GM19240 (cell line): ENCODE results near the gene WIPF1.

ENCODE experiments used
- DNase-seq: peaks from one replicate; pipeline ENCODE4 v3.0.0; 2011; ENCODE audit warnings: low spot score; ENCODE audit not compliant: insufficient read length

Gene WIPF1

DNA sequence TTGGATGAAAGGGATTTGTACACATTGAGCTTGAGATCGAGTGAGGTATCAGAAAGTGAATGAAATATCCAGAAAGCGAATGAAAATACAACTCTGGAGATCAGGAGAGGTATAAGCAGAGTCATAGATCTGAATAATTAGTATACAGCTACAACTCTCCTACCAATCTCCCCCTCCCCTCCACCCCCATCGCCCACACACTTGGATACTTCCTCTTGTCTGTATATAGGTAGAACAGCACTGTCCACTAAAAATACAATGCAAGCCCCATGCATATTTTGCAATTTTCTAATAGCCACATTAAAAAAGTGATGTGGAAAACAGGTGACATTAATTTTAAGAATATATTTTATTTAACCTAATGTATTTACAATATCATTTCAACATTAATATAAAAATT, 23.7 kb upstream of the WIPF1 start:
- DNase-seq = no peak

DNA sequence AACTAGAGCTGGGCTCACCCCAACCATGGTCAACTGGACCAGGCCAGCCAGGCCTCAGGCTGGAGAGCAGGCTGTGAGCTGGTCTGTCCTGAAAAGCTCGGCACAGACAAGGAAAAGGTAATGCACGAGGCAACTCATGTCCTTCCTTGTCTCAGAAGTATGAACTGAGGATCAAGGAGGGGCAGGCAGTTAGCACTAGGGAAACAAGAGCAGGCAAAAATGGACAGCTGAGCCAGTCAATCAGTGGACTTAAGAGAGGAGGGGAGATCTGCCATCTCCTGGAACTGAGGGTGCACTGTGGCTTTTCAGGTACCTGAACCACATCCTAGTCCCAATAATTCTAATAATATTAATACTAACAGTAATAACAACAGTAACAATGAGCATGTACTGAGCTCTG, 20.6 kb upstream of the WIPF1 start:
- no peak for DNase-seq

DNA sequence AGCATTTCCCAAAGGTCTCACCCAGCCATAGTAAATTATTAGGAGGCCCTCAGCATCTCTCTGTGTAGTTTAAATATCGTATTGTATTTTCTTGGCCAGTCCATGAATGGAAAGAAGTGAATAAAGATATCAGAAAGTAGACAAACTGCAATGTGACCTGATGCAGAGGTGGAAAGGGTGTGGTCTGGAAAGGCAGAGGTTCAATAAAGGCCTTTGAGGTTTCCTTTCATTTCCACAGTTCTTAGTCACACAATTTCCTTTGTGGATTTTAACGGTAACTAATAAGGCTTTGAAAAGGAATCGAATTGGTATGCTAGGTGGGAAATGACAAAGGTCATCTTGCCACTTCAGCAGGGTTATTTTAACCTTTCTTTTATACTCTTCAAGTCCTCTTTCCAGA, 20.1 kb upstream of the WIPF1 start:
- DNase-seq = no peak

DNA sequence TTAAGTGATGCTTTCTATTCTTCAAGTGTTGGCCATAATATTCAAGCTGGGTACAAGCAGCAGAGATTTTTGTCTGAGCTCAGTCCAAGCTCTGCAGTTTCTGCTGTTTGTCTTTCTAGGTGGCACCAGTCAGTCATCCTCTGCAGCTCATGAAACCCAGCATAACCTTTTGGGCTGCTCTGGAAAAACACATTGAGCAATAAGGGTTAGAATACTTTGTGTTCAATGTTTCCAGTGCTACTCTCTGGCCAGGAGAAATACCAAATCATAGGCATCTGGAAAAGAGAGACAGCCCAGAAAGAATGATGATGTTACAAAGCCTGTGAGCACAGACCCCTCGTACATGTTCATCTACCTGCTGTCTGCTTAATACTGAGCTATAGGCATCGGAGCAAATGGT, 19.5 kb upstream of the WIPF1 start:
- DNase-seq = no peak

DNA sequence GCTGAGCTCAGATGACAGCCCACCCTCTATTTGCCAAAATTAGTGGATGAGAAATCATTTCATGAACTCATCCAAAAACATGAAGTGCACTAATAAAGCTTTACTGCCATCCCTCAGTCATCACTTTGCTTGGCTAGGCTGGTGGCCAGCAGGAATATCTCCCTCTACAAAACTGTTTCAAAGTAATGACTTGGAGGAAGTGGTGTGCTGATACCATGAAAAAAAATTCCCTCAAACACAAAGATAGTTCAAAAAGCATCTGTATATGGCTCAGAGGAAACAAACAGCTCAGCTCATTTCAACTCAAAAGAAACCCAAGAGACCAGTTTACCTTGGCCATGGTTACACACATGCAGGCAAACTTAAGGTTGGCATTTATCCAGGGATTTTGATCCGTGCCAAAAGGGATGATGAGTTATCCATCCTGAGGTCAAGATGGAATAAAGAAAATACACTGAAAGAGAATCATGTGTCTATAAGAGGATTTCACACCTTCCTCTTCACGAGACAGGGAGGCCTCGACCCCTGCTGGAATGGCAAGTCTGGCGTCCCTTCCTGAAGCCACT, 18.4 kb upstream of the WIPF1 start:
- no peak for DNase-seq

DNA sequence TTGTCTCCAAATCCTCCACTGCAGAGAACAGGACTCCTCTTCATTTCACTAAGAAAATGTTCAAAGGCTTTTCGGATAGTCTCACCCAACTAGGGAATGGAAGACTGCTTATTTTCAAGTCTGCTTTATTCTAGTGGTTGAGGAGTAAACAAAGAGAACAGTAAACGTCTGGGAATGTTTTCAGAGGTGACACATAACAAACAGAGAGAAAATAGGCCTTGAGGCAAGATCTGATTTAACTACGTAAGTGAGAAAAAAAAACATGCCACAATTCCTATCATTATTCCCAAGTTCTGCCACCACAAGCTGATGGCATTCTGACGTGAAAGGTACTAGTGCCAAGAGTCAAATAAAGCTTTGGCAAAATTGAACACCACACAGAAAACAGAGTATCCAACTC, 16.7 kb upstream of the WIPF1 start:
- DNase-seq = no peak

DNA sequence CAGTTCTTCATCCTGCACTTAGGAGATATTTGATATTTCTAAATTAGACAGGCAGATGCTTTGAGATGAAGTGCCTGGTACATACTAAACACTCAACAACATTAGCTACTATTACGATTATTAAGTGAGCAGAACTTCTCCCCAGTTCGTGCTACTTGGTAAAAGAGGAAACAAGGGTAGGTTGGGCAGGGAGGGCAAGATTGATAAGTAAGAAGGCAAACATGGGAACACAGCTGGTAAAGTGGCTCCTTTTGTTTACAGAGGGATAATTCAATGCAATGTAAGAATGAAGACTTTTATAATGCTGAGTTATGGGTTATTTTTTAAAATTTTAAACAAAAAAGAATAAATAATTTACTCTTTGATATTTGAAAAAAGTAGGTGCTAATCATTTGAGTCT, 15.9 kb upstream of the WIPF1 start:
- DNase-seq = no peak

DNA sequence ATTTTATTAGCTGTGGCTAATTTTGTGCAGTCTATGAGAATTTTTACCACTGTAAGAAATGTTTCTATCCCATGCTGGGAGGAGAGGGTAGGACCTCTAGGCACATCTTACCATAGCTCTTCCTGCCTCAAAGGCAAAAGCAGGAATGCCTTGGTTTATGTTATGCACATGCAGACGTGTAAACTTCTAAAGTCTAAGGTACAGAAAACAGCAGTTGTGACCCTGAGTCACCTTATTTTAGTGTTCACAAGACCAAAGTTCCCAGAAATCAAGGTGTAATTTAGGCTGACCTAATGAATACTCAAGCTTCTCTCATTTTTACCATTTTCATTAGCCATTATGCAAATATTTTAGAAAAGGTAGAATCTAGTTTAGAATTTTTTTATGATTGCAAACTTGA, 15.4 kb upstream of the WIPF1 start:
- DNase-seq = no peak

DNA sequence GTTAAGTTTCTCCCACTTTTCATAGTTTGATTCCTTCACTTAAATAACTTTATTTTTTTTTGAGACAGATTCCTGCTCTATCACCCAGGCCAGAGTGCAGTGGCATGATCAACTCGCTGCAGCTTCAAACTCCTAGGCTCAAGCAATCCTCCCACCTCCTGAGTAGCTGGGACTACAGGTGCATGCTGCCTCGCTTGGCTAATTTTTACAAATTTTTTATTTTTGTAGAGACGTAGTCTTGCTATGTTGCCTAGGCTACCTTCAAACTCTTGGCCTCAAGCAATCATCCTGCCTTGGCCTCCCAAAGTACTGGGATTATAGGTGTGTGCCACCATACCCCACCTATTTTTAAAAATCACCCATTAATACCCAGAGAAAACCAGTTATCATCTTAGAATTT, 14.2 kb upstream of the WIPF1 start:
- DNase-seq = no peak

DNA sequence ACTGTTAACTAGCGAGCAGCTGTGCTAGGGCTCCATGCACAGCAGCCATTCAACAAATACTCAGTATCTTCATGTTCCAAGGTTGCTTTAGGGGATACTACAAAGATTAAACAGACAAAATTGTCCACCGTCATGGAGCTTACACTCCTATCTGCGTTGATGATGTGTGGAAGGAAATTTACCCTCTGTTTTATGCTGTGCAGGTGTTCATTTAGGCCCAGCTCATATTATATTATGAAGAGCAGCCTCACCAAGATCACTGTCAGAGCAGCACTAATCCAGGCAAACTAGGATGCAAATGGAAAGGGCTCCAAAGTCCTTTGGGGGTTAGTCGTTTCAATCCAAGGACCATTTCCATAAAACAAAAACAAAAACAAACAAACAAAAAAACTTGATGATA, 13.4 kb upstream of the WIPF1 start:
- no peak for DNase-seq

DNA sequence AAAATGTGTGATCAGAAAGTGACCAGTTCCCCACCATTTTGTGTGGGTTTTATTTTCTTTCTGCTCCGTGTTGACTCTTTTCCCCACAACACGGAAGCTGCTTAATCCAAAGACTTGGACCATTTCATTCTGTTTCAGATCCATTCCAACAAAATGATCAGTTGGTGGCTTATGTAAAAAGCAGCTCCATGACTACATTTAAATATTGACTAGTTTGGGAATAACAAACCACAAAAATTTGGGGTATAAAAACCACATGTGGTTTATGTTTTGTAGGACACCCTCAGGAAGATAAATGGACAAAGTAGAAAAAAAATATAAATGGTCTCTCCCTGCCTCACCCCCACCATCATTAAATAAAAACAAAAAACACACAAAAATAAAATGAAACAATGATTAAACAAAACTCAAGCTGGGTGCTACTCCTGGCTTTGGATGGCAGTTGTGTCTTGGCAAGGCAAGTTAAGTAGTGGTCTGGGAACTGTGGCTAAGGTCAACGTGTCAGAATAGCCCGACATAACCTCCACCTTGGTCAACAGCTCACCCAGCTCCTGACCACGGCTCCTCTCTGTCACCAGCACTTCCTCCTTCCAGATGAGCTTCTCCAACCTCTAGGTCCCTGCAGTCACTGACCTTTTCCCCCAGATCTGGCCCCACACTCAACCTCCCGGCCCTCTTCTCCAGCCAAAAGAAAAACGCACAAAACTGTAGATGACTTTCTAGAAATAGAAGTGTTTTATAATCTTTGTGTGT, 12.8 kb upstream of the WIPF1 start:
- no peak for DNase-seq

DNA sequence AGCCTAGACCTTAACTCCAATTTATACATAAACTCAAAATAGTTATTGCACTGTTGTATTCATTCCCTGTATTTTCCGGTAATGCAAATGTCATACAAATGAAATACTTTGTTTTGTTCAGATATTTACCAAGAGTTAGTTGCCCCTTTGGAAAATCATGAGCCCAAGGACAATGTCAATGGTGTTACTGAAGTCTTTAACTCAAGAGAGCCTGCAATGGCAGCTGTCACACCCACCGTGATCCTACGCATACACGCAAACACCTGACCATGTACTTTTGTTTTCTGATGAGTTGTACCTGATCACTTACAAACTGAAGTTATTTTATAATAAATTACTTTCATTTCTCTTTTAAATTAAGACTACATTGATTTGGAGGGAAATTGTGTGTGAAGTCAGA, 11.7 kb upstream of the WIPF1 start:
- DNase-seq = no peak

DNA sequence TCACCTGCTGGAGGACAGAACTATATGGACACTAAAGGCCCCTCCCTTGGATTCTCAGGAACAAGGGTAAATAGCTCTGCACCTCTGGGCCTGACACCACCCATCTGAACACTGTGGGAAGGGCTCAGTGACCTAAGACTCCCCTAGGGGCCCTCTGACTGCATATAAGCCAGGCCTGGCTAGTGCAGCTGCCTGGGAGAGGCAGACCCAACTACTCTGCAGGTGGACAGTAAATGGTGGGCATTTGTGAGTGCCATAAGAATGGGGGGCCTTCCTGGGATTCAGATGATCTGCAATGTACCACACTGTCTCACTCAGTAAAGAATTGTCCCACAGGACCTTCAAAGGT, 11.2 kb upstream of the WIPF1 start:
- no peak for DNase-seq

DNA sequence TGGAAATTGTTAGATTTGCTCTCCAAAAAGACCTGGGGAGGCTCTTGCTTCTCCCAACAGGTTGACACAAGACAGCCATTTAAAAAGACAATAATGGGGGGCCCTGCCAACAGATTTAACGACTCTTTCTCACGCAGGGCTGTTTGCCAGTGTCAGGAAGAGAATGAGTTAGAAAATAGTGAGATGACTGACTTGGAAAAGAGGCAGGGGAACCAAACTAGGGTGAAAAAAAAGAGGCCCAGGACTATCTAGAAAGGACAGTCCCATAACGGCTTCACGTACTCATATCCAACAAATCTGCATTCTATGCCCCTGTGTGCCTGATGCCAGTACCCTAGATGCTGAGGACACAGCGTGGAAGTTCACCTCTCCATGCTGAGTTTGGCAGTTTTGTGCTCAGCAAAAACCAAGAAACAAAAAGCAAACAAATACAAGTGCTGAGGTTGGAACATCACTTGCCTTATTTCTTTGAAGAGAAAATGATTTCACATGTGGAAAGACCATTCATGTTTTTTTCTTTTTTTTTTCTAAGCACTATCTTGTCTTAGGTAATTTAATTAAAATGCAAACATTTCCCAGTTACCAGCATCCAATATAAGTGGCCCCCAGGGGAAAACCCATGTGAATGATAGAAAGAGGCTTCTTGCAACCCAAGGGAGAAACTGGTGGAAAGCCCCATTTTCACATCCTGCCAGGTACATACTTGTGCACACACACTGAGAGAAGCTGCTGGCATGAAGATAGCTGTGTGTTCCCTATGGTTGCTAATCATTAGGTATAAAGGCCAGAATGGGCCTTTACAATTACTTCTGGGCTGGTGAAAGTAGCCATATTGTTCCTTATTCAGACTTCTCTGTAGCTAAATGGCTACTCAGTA, 10.6 kb upstream of the WIPF1 start:
- no peak for DNase-seq

DNA sequence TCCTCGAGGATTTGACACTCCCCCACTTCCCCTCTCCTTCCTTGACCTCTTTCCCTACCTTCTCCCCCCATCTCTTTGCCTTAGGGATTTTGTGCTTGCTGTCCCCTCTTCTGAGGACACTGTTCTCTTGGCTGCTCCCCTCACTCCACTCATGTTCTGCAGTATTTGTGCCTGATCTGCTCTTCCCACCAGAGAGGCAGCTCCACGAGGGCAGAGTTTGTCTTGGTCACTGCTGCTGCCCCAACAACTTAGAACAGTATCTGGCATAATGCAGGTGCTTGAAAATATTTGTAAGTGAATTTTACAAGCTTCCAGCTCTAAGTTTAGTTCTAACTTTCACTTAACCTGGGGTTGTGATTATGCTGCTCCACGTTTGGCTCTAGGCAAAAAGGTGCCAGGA, 10.0 kb upstream of the WIPF1 start:
- no peak for DNase-seq

DNA sequence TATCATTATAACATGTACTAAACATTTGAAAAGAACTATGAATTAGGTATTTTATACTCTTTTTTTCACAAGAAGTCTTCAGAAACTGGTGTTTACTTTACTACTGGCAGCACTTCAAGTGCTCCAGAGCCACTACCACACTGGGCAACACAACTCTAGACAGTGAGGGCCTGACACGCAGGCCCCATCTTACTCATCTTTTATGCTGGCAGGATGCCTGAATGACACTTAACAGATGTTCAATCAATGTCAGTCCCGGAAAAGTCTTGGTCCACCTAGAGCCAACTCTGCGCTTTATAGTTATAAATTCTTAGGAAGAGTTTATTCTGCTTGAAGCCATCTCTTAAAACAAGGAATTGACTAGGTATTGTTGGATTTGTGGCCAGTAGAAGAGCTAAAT, 8.7 kb upstream of the WIPF1 start:
- DNase-seq = no peak

DNA sequence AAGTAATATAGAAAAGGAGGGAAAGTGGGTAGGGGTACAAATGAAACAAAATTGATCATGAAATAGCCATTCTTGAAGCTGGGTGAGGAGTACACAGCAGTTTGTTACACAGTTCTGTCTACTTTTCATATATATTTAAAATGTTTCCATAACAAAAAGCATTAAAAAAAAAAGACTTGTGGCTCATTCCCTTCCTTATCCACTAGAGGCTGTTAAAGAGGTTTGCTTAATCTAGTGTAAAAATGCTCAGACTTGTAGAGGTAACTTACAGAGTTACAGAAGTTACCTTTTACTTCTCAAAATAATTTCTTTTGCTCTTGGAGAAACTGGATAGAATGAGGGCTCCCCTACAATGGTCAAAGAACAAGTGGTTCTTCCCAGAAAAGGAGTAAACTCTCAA, 8.1 kb upstream of the WIPF1 start:
- DNase-seq = no peak

DNA sequence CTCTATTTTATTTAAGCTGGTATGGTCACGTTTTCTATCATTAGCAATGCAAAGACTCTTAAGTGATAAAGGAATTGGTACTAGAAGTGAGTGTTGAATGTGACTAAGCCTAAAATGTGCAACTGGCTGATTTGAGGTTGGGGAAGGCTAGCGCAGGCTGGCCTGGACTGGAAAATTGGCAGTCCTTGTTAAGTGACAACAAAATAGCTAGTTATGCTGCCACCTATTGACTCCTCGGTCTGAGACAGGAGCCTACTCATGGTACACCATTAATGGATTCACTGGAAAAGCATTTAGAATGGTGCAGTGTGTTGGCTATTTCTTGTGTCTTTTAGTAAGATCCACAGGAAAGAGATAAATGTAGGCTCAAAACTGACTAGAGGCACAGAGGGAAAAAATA, 5.7 kb upstream of the WIPF1 start:
- DNase-seq = no peak

DNA sequence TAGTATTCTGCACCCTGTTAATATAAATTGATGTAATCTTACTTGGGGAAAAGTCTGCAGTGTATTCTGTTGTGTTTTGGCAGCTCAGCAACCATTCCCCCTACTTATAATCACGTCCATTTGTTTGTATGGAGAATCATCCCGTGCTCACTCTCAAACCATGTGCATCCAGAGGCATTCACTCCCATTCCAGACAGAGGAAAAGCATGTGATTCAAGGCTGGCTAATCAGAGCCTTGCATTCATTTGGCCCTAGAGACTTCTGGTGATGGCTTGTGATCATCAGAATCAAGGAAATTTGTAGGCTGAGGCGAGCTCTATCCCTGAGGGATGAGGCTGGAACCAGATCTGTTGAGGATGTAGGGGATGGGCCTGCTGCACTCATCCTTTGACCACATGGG, 5.1 kb upstream of the WIPF1 start:
- no peak for DNase-seq

DNA sequence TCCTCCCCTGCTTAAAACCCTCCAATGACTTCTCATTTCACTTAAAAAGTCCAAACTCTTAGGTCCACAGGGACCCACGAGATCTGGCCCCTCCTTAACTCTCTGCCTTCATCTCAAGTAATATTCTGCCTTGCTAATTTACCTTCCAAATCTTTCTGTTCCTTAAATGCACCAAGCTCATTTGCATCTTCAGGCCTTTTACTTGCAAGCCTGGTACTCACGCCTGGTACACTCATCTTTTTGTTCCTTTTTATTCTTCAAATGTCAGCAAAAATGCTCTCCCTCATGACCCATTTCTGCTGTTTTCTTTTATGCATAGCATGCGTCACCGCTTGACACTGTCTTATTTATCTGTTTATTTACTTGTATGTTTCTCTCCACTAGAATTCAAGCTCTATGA, 2.7 kb upstream of the WIPF1 start:
- no peak for DNase-seq

DNA sequence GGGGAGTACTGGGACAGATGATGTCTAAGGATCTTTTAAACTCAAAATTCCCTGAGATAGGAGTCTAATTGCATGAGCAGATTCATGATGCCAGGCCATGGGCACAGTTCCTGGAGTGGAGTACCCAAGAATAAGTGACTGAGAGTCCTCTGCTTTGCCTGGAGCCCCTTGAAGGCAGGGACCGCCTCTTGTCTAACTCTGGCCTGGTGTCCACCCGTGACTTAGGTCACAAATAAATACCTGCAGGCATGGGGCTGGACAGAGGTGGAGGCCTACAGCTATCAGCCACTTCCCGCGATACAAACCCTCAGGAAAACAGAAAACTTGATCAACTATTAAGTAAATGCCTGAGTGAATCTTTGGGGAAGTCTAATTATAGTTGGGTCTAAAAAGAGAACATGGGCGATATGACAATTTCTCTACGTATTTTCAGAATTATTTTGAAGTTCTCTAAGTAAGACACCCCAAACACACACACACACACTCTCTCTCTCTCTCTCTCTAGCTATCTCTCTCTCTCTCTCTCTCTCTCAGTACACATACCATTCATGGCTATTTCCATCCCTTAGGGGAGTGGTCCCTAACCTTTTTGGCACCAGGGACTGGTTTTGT, 1.8 kb upstream of the WIPF1 start:
- no peak for DNase-seq

DNA sequence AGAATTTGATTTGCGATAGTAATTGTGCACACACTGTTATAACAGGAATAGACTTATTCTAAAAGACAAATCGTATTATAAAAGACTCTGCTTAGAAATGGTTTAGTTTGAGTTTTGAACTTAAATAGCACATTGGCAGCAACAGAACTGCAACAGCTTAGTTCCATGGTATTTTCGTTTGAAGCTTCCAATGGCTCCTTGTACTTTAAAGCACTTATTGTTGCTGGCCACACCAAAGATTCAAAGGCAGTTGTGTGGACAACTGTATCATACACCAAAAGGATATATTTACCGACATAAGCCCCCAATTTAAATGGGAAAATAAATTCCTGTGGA, 627 bp downstream of the WIPF1 start:
- no peak for DNase-seq
